Activated naive CD4-positive, alpha-beta T cell treated with anti-CD3 and anti-CD28 coated beads, Interleukin-2, amount 50 U/mL, for 72 hours (primary cell): ENCODE results near the gene ABHD17C. TPM values are rescaled to one million over a fixed set of nuclear protein-coding genes. Genes with fewer than 3 reads are reported as not detected.

Source experiments
- ATAC-seq, 2 donors: fragments of 150-1000 bp; cut with Tn5 transposase; 2 replicates each; pipeline ENCODE4 v1.10.0; 2021; ENCODE audit warnings: mild to moderate bottlenecking in 2 of 2, moderate library complexity in 2 of 2
- DNase-seq, 2 donors: peaks; one replicate each; pipeline ENCODE4 v3.0.0; 2021 to 2022; ENCODE audit warnings: low spot score in 2 of 2
- H3K27ac Mint-ChIP-seq, 2 donors: one replicate each; pipeline ENCODE4 v1.8.0; 2022; ENCODE audit warnings: mild to moderate bottlenecking in 2 of 2, mixed read lengths in 2 of 2
- H3K36me3 Mint-ChIP-seq, 2 donors: one replicate each; pipeline ENCODE4 v1.8.0; 2022; ENCODE audit warnings: mixed read lengths in 2 of 2
- H3K9me3 Mint-ChIP-seq, 2 donors: one replicate each; pipeline ENCODE4 v1.8.0; 2022; ENCODE audit warnings: mixed read lengths in 2 of 2
- total RNA-seq, 2 donors: library from RNA; stranded (reverse); gene quantifications; one replicate each; pipeline ENCODE4 v1.2.3, GENCODE V29; 2022

ABHD17C gene
- total RNA-seq, 2 donors from 2014 or later, result 7.2 to 7.8 TPM

- H3K27ac Mint-ChIP-seq, result no peak overlapping the region
- no peaks in the 10 kb centered on the region for H3K9me3 Mint-ChIP-seq
- no peak for ATAC-seq
- H3K36me3 Mint-ChIP-seq, result peaks cover 0 to 7% of the 10 kb centered on the region in 2 donors
- no peak for DNase-seq
Measured at GRCh38 chr15:80703965-80704364, 8.9 kb downstream of the ABHD17C start.

DNA sequence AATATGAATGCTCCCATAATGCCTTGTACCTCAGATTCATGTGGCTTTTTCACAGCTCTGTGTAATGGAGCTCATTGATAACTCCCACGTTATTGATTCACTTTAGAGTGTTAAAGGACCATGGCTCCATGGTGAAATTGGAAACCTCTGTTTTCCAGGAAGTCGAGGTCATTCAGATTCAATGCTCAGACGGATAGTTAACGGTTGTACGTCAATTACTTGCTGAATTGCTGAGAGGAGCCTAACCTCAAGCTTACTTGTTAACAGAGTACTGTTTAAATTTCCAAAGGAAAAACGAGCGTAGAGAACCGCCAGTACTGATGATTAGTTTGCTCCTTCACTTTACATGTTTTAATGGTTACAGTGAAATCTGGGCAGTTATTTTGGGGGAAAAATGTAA lies 11.1 kb downstream of the ABHD17C start:
- Mint-ChIP-seq H3K9me3 (no peaks in the 10 kb centered on the region), H3K27ac (no peak overlapping the region), H3K36me3 (no peaks in the 10 kb centered on the region)
- ATAC-seq, result no peak
- no peak for DNase-seq

DNA sequence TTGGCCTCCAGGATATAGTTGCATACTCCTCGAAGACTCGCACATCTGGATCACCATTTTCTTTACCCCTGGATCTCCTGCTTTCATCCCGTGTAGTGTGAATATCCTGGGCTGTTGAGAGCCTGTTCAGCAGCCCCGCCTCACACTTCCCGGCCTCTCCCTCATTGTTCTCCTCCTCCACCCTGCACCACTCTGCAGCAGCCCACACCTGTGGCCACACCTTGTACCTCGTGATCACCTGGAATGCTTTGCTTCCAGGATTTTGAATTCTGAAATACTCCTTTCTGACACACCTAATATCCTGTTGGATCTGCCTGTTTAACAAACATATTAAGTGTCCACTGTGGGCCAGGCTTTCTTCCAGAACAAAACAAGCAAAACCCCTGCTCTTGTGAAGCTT lies 14.4 kb downstream of the ABHD17C start:
- H3K9me3 Mint-ChIP-seq, result no peaks in the 10 kb centered on the region
- H3K36me3 Mint-ChIP-seq, result no peaks in the 10 kb centered on the region
- DNase-seq, result no peak
- ATAC-seq, result no peak
- H3K27ac Mint-ChIP-seq, result no peak overlapping the region

DNA sequence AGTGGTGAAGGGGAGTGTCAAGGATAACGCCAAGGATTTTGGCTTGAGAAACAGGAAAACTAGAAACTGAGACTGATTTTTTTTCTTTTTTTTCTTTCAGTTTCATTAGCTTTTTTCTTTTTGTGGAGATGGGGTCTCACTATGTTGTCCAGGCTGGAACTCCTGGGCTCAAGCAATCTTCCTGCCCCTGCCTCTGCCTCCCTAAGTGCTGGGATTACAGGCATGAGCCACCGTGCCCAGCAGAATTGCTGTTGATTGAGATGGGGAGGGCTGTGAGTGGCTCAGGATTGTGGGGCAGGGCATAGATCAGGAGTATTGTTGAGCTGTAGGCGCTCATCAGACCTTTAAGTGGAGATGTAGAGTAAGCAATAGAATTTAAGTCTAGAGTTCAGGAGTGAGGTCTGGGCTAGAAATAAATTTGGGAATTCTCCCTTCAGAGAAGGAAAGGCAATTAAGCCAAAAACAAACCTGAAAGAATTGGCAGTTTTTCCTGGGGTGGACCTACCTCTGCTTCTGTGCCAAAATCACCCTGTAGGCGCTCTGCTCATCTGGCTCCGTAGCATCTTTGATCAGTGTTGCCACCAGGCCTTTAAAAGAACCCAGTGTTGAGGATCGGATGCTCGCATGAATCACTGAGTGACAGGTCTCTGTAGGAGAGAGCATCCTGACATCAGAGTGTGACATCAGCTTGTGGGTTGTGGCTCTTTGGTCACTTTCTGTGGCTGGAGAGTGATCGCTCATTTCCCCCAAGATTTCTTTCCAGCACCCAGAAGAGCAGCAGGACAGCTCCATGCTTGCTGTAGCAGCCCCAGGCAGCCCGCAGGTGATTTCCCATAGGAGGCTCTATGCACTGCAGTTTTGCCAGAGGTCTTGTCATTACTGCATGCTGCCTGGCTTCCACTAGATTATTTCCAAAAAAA lies 15.8 kb downstream of the ABHD17C start:
- ATAC-seq (peak; percentile 97 to 98), DNase-seq (peak; percentile 40 to 86)
- Mint-ChIP-seq H3K36me3 (no peaks in the 10 kb centered on the region), H3K9me3 (no peaks in the 10 kb centered on the region), H3K27ac (peak overlapping the region in 1 of 2 donors; percentile 16)

- peak overlapping the region in 1 of 2 donors; percentile 2 for H3K27ac Mint-ChIP-seq
Measured at GRCh38 chr15:80711886-80712285, 16.8 kb downstream of the ABHD17C start.

GRCh38 chr15:80712956-80713355 lies 17.8 kb downstream of the ABHD17C start:
- no peak for ATAC-seq
- Mint-ChIP-seq H3K27ac (no peak overlapping the region), H3K36me3 (no peaks in the 10 kb centered on the region), H3K9me3 (no peaks in the 10 kb centered on the region)
- DNase-seq, result no peak

More at GRCh38 chr15:80711886-80712285, 16.8 kb downstream of the ABHD17C start:
- no peak for DNase-seq
- Mint-ChIP-seq H3K36me3 (no peaks in the 10 kb centered on the region), H3K9me3 (no peaks in the 10 kb centered on the region)
- no peak for ATAC-seq

DNA sequence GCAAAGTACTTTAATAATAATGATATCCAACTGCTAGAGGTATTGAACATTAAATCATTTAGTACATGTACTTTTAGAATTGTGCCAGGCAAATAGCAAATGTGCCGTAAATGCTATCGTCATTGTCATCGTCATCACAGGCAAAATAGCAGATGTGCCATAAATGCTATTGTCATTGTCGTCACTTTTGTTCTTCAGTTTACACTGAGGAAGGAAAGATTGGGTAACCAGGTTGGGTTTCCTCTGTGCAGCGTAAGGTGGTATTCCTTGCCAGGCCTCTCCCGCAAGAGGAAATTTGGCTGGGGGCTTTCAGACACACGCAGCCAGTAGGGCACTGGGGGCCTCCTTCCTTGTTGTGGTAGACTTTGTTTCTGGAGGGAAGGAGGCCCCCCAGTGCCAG lies 26.4 kb downstream of the ABHD17C start:
- no peaks in the 10 kb centered on the region for H3K9me3 Mint-ChIP-seq
- peaks cover 0 to 6% of the 10 kb centered on the region in 2 donors for H3K36me3 Mint-ChIP-seq
- no peak overlapping the region for H3K27ac Mint-ChIP-seq
- DNase-seq (no peak), ATAC-seq (no peak)

GRCh38 chr15:80722811-80723210 lies 27.7 kb downstream of the ABHD17C start:
- Mint-ChIP-seq H3K36me3 (peaks cover 0 to 12% of the 10 kb centered on the region in 2 donors), H3K9me3 (no peaks in the 10 kb centered on the region), H3K27ac (no peak overlapping the region)
- DNase-seq, result no peak
- no peak for ATAC-seq

GRCh38 chr15:80727196-80727595 lies 32.1 kb downstream of the ABHD17C start:
- peaks cover 0 to 12% of the 10 kb centered on the region in 2 donors for H3K36me3 Mint-ChIP-seq

GRCh38 chr15:80727596-80727995 lies 32.5 kb downstream of the ABHD17C start:
- no peak for ATAC-seq

More at GRCh38 chr15:80727196-80727595, 32.1 kb downstream of the ABHD17C start:
- Mint-ChIP-seq H3K27ac (no peak overlapping the region), H3K9me3 (no peaks in the 10 kb centered on the region)
- no peak for ATAC-seq
- DNase-seq, result no peak

DNA sequence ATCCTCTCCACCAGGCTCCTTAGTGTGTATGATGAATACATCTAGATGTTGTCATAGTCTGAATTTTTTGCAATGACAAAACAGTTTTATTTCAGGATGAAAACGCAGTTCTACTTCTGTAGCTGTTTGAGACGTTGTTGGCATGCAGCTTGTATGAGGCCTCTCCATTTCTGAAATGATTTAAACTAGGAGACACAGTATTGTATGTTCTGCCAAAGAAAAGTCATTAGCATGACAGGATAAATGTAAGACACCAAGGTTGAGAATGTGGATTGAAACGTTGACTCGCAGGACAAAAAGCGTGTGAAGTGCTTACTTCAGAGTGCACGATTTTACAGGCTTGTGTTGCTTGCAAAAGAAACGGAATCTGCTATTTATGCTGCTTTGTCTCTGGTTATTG lies 35.3 kb downstream of the ABHD17C start:
- Mint-ChIP-seq H3K9me3 (no peaks in the 10 kb centered on the region), H3K36me3 (peaks cover 0 to 12% of the 10 kb centered on the region in 2 donors), H3K27ac (no peak overlapping the region)
- ATAC-seq (no peak), DNase-seq (no peak)

More at GRCh38 chr15:80727596-80727995, 32.5 kb downstream of the ABHD17C start:
- Mint-ChIP-seq H3K9me3 (no peaks in the 10 kb centered on the region), H3K27ac (no peak overlapping the region), H3K36me3 (peaks cover 0 to 12% of the 10 kb centered on the region in 2 donors)
- DNase-seq, result no peak

DNA sequence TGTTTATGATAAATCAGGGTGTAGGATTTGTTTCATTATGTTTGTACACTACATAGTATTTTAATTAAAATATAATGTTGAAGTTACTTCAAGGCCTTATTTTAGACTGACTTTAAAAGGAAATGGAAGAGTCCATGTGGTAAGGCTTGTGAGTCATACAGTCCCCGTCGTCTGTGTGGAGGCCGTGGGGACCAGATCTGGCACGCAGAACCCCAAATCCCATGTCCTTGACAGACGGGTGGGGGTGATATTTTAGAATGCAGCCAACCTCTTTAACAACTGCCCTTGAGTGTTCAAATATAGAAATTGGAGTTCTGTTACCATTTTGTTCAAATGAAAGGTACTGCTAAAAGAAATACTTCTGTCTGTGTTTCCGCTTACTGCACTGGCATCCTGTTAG lies 35.8 kb downstream of the ABHD17C start:
- Mint-ChIP-seq H3K27ac (no peak overlapping the region), H3K9me3 (no peaks in the 10 kb centered on the region), H3K36me3 (peaks cover 0 to 11% of the 10 kb centered on the region in 2 donors)
- ATAC-seq (no peak), DNase-seq (no peak)

- ATAC-seq, result no peak
- Mint-ChIP-seq H3K27ac (no peak overlapping the region), H3K9me3 (no peaks in the 10 kb centered on the region), H3K36me3 (no peaks in the 10 kb centered on the region)
- DNase-seq, result no peak
Measured at GRCh38 chr15:80732167-80732566, 37.1 kb downstream of the ABHD17C start.

GRCh38 chr15:80732818-80733217 lies 37.7 kb downstream of the ABHD17C start:
- no peak for DNase-seq
- no peak for ATAC-seq
- no peaks in the 10 kb centered on the region for H3K36me3 Mint-ChIP-seq
- no peak overlapping the region for H3K27ac Mint-ChIP-seq
- H3K9me3 Mint-ChIP-seq, result peaks cover 0 to 5% of the 10 kb centered on the region in 2 donors

- Mint-ChIP-seq H3K36me3 (peaks cover 0 to 5% of the 10 kb centered on the region in 2 donors), H3K27ac (no peak overlapping the region), H3K9me3 (peaks cover 0 to 7% of the 10 kb centered on the region in 2 donors)
- ATAC-seq (no peak), DNase-seq (no peak)
Measured at GRCh38 chr15:80733460-80733859, 38.4 kb downstream of the ABHD17C start.

DNA sequence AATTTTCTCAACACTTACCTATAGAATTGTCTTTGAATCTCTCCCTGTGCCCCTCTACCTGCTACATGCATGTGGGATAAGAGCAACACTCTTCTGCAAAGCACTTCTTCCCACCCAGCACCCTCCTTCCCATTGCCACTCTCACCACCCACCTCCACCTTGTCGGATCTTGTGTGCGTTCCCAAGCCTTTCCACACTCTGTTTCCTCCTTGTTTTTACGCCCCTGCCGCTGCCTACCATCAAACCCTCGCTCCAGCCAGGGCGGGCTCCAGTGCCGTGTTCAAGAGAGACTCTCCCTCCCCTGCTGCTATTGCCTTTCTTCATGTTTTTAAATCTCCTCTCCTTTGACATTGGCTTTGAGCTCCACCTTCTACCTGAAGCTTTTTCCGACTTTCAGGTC lies 40.2 kb downstream of the ABHD17C start:
- ATAC-seq (no peak), DNase-seq (no peak)
- Mint-ChIP-seq H3K9me3 (peaks cover 0 to 7% of the 10 kb centered on the region in 2 donors), H3K36me3 (peaks cover 0 to 6% of the 10 kb centered on the region in 2 donors), H3K27ac (no peak overlapping the region)

- Mint-ChIP-seq H3K9me3 (peaks cover 0 to 7% of the 10 kb centered on the region in 2 donors), H3K27ac (no peak overlapping the region), H3K36me3 (peaks cover 0 to 6% of the 10 kb centered on the region in 2 donors)
- ATAC-seq (no peak), DNase-seq (no peak)
Measured at GRCh38 chr15:80736560-80736959, 41.5 kb downstream of the ABHD17C start.

- peaks cover 0 to 7% of the 10 kb centered on the region in 2 donors for H3K9me3 Mint-ChIP-seq
- DNase-seq (no peak), ATAC-seq (no peak)
- H3K27ac Mint-ChIP-seq, result no peak overlapping the region
- peaks cover 0 to 6% of the 10 kb centered on the region in 2 donors for H3K36me3 Mint-ChIP-seq
Measured at GRCh38 chr15:80739919-80740318, 44.8 kb downstream of the ABHD17C start.
